ENCODE data around the gene CENPB.

DNA sequence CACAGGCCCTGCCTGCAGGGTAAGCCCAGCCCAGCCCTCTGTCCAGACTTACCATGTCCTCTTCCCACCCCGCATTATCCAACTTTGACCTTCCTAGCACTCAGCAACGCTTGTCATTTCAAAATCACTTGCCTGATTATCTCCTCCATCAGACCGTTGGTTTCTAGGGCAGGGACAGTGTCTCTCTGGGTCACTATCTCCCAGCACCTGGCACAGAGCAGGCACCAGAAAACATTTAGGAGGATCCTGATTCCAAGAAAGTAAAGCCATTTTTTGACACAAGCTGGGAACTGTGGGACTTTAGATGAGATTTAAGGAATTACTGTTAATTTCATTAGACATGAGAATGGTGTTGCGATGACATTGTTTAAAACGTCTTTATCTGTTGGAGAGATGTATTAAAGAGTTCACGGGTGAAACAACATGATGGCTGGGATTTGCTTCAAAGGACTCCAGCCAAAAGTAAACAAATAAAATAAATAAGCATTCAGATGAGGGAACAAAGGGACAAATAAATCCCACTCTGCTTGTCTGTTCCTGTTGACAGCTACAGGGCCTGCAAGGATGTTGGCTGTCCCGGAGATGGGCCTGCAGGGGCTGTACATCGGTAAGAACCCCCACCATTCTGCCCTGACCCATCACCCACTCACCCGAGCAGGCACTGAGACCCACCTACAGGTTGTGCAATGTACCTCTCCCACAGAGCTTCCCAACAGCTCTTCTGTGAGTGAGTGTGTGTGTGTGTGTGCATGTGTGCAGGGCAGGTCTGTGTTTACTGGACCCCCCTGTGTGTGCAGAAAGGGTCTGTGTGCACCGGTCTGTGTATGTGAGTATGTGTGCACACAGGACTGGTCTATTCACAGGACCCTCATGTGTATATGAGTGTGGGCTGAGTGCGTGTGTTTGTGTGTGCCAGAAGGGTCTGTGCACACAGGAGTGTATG, 48.2 kb downstream of the CENPB start:
- TF ChIP-seq, protein P1, sequence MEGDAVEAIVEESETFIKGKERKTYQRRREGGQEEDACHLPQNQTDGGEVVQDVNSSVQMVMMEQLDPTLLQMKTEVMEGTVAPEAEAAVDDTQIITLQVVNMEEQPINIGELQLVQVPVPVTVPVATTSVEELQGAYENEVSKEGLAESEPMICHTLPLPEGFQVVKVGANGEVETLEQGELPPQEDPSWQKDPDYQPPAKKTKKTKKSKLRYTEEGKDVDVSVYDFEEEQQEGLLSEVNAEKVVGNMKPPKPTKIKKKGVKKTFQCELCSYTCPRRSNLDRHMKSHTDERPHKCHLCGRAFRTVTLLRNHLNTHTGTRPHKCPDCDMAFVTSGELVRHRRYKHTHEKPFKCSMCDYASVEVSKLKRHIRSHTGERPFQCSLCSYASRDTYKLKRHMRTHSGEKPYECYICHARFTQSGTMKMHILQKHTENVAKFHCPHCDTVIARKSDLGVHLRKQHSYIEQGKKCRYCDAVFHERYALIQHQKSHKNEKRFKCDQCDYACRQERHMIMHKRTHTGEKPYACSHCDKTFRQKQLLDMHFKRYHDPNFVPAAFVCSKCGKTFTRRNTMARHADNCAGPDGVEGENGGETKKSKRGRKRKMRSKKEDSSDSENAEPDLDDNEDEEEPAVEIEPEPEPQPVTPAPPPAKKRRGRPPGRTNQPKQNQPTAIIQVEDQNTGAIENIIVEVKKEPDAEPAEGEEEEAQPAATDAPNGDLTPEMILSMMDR (IDR thresholded peaks at IDR 0.05) = no peak
- no peak for TF ChIP-seq POLR2A (IDR thresholded peaks at IDR 0.05)

Data from thyroid gland (tissue), 4 donors.